Measurements from ENCODE around the gene TM4SF4.

TM4SF4 gene

DNA sequence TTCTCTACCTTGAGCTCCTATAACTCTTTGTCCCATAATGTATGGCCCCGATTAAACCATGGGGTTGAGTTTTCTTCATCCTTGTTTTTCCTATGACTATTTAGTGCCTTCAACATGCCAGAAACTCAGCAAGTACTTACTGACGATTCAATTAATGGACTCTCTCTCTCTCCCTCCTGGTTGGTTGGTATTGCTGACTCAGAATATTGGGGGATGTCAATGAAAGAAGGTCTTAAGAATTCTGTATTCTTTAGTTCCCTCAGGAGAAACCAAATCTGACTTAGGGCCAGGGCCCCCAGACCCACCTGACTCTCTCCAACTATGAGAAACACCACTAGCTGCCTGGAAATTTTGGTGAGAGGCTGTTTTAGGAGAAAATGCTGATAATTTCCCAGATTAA lies 40.8 kb downstream of the TM4SF4 start:
- no peak for DNase-seq

DNA sequence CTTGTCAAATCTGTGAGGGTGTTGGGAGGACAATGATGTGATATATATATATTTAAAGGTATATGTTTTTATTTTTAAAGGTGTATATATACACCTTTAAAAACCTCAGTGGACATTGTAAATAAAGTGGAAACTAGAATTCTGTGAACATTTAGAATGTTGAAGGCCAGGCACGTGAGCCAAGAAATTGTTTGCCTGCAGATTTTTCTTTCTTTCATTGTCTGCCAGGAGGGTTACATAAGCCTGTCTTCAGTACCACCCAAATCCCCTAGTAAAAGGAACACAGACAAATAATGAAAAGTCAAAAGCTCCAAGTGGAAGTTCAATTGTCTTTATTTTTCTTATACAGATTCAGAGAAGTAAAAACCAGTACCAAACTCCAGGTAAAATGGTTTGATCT lies 42.4 kb downstream of the TM4SF4 start:
- DNase-seq, result no peak

DNA sequence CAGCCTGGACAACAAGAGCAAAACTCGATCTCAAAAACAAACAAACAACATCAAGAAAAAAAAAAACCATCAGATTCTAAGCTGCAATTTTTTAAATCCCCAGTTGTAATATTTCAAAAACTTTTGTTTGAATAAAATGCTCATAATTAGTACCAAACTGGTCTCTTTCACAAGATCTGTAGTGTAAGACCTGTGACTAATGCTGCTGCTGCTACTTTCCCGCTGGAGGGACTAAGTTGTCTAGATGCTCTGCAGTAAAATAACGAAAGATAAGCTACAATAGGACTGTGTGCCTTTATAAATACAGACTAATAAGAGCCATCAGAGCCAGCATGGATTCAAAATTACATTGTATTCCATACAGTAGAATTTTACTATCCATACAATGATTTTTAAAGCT lies 45.4 kb downstream of the TM4SF4 start:
- DNase-seq, result no peak

DNA sequence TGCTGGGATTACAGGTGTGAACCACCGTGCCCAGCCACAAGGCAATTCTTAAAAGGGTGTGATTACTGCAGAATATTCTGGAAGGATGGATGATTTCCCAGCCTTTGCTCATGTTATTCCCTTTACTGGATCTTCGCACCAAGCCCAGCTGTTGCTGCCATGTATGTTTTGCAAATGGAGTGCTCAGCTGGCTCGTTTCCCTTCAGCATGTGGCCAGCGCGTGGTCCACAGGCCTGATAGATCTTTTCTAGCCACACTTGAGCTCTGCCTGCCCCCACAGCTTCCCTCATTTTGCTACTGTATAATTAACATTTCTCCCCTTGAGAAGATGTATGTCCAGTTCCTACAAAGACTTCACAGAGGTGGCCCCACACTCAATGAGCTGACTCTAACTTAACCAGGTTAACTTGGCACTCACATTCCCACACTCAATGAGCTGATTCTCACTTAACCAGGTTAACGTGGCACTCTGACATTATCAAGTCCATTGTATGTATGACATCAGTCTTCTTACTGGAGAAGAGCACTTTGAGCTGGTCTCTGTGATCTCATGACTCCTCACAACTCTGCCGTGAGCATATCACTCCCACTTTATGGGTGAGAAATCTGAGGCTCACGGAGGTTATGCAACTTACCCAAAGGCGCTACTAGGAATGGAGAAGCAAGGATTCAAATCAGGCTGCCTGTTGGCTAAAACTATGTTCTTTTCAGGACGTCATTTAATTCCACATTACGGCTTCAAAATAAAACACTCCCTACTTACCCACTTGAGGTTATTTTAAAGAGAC lies 49.2 kb downstream of the TM4SF4 start:
- DNase-seq, result no peak

DNA sequence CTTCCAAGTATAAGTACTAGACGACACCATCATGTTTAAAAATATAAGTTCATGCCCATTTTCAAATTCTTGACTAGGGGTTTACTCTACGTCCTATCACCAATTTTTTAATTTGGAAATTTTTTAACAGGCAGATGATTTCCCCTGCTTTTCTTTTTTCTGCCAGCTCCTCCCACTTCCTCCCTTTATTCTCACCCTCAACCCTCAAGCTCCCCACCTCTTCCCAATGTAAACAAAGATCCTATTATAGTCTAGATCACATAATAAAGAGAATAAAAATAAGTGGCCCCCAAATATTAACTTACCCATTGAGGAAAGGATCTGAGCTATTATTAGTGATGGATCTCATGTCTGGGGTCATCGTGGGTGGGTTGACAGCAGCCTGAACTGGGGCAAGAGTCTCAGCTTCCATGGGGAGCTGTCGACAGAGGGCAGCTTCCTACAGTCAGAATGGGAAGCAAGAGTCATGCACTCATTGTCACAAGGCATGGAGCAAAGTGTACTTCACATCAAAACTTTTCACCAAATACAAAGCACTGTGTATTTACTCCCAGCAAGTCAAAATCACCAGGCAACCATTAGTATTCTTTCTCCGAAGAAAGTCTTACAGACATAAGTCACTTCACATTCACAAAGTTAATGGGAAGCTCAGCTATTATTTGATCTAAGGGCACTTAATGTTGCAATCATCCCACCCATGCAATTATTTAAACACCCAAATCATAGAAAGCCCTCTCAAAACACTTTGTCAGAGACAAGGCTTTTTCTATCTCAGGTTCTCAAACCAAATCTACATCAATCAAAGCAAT lies 53.2 kb downstream of the TM4SF4 start:
- no peak for DNase-seq

DNA sequence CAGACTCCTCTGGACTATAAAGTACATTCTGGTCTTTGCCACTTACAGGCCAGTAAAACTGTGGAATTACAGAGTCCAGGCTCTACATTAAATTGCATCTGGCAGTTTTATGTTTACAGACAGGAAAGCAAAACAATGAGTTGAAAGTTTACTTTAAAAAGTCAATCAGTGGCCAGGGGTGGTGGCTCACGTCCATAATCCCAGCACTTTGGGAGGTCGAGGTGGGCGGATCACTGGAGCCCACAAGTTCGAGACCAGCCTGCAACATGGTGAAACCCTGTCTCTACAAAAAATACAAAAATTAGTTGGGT lies 53.8 kb downstream of the TM4SF4 start:
- DNase-seq, result no peak

DNA sequence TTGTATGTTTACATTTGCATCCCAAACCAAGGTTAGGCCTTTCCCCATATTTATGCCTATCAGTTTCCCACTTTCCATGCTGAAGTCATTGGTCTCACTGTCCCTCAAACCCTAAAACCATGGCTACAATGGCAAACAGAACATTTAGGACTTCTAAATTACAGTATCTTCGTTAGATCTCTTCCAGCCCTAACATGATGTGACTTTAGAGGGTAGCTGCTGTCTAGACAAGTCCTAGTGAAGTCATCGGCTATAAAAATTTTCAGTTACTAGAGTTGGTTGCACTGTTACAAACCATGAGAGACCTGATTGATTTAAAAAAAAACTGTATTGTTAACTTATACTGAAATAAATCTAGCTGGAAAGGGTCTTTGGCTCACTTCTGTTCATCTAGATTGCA lies 54.6 kb downstream of the TM4SF4 start:
- DNase-seq, result no peak

DNA sequence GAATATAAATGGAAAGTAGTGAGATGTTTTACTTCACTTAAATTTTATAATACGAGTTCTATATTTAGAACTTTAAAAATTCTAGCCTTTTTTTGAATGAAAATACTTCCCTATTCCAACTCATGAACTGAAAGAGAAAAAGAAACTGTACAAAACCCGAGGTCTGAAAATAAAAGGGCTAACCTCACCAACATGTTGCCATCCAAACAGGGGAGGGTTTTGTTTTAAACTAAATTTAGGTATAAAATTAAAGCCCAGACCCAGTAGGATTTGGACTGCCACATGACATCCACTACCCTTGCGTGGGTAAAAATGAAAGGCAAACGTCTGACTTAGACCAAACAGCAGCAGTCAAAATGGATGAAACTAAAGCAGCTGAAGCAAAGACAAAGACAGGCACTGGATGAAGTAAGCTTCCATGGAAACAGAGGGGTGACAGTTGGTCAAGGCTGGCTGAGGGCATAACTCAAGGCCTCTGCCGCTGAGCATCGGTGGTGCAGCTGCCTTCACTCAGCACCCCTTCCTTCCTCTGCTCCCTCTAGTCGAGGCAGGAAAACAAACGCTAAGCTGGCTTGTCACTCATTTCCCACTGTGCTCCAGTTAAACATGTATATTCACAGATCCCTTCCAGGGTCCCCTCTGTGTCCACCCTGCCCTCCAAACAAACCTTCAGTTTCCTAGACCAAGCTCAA lies 58.1 kb downstream of the TM4SF4 start:
- DNase-seq, result no peak

DNA sequence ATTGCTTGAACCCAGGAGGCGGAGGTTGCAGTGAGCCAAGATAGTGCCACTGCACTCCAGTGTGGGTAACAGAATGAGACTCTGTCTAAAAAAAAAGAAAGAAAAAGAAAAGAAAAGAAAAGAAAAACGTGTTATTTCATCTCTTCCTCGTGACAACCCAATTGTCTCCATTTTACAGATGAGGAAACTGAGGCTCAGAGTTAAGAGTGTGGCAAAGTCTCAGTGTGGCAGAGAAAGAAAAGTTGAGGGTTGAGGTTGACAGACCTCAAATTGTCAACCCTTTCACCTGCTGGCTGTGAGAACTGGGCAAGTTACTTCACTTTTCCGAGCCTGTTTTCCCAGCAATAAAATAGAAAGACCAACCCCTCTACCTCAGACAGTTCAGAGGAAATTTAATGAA lies 59.6 kb downstream of the TM4SF4 start:
- DNase-seq, result no peak

DNA sequence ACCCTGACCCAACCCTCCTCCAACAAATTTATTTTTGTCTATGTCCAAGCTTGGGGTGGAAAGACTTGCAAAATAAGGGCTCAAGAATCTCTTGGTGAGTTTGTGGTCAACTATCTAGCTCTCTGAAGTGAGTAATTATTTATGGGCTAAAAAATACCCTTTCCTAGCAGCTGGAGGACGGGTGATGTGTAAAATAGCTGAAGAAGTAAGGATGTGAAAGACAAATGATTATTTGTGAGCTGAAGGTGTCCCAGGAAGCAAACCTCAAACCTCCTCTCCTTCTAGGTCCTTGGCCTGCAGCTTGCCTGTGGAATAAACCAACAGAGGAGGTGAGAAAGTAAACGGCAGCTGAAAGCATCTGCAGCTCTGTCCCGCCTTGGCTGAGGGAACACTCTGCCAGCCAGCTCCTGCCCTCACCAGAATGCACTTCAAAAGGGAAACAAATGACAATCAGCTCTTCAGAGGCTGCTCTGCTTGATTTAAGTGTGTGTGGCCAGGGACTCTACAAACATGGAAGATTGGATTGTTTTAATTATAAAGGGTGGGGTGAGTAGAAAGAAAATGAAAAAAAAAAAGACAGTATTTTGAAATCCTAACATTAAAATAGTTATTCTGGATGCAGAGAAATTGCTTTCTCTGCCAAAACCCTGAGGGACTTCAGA lies 60.3 kb downstream of the TM4SF4 start:
- DNase-seq, result no peak

DNA sequence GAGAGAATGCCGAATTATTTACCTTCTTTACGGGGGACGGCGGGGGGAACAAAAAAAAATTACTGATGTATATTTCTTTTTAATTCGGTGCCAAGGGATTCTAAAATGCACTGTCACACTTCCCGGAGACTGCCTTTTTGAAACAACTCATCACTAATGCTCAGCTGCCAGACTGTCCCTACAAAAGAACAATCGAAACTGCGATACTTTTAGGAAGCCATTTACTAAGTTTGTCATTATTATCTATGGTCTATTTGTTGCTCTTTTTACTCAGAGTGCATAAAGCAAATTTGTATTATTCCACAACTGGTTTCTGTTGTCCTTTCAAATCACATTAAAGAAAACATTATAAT lies 60.8 kb downstream of the TM4SF4 start:
- no peak for DNase-seq

DNA sequence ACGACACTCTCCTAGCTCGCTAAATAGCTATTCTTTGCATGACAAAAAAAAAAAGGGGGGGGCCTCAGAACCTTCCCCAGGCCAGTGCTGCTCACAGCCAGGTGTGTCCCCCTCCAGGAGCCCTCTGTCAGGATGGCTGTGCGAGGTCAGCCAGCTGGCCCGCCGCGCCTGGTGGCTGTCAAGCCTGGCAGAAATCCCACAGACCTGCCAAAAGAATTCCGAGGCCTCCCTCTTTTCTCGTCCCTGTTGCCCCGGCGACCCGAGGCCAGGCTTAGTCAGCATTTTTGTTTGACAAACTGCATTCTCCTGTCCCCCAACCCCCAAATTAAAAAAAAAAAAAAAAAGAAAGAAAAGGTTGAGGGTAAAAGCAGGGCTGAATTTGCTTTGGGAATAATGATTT lies 61.9 kb downstream of the TM4SF4 start:
- no peak for DNase-seq

DNA sequence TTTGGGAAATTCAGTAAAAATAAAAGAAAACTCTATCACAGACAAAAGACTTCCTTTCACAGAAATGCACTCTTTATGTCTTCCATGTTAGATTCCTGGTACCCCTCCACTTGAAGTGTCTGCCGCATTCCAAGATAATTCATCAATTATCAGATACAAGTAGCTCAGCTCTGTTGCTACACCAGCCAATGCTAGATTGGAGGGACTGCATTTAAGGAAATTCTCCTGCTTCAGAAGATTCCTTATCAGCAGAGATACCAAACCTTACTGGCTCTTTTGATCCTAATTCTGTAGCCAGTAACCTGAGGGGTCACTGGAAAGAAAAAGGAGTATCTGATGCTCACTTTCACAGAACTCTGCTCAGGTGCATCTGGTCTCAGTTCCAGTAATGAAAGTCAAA lies 63.9 kb downstream of the TM4SF4 start:
- DNase-seq, result no peak

DNA sequence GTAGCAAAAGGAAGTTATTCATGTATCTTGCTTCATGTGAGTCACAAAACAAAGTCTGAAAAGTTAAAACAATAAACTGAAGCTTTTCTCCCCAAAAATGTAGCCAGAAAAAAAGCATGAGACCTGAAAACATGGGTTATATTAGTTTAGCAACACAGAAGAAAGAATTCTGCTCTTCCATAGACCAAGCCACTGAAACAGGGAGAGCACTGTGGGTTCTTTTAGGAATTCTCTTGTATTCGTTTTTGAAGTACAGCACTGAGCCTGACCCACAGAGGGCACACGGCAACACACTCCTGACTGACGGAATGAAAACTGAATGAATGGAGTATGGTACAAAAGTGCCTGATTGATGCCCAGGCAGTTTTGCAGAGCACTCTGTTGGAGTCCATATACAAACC lies 66.6 kb downstream of the TM4SF4 start:
- DNase-seq, result no peak

DNA sequence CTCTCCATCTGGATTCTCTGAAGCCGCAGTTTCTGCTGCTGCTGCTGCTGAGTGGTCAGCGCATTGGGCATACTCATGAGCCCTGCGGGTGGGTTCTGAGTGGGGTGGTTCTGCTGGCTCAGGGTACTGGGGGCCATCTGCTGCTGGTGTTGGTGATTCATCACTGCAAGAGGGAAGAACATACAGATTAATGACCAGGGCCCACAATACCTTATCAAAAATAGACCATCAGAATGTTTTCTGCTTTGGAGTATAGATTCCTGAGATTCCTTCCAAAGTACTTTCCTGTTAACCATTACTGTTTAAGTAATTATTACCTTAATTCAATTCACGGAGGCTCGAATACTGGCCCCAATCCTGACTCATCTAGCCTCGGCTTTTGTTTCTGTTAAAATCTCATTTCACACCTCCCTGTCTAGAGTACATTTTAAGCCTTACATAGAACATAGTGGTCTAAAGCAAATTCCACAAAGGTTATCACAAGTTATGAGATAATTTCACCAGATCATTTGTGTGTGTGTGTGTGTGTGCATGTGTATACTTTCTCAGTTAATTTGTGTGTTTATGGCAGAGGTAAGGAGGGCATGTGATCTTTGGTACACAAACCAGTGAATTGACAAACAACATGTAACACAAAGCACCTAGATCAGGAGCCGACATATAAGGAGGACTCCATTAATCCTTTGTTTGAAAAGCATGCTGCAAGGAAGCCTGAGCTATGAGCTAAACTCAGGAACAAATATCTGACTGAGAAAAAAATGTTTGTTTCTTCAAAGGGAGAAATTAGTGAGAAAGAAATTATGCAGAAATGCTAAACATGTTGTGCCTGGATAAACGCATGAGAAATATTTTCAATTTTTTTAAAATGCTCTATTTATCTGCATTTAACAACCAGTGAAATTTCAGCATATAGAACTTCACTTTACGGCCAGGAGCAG lies 68.1 kb downstream of the TM4SF4 start:
- DNase-seq, result no peak

DNA sequence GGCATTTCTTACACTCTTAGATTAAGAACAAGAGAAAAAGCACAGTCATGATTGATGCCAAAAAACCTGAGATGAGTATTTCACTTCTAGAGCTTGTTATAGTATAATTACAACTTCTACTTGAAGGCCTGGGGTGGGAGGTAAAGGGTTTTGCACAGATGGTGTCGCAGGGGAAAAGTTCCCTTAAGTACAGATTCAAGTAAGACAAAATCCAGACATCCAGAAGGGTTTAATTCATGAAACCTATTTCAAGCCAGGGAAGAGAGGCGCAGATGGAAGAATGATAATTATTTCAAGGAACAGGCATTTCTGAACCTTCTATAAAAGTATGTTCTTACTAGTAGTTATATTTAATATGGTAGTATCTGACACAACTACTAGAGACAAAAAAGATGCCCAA lies 70.6 kb downstream of the TM4SF4 start:
- DNase-seq, result no peak

DNA sequence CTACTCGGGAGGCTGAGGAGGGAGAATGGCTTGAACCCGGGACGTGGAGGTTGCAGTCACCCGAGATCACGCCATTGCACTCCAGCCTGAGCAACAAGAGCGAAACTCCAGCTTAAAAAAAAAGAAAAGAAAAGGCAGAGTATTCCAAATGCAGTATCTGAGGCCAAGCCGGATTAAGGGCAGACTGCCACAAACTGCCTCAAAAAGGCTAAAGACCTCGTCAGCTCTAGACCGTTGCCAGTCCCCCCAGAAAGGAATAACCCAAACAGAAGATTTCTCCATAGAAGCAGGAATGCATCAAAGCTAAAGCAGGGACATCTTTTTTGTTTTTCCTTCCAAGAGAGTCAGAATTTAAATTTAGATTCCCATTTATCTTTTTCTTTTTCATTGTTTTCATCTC lies 72.9 kb downstream of the TM4SF4 start:
- no peak for DNase-seq

DNA sequence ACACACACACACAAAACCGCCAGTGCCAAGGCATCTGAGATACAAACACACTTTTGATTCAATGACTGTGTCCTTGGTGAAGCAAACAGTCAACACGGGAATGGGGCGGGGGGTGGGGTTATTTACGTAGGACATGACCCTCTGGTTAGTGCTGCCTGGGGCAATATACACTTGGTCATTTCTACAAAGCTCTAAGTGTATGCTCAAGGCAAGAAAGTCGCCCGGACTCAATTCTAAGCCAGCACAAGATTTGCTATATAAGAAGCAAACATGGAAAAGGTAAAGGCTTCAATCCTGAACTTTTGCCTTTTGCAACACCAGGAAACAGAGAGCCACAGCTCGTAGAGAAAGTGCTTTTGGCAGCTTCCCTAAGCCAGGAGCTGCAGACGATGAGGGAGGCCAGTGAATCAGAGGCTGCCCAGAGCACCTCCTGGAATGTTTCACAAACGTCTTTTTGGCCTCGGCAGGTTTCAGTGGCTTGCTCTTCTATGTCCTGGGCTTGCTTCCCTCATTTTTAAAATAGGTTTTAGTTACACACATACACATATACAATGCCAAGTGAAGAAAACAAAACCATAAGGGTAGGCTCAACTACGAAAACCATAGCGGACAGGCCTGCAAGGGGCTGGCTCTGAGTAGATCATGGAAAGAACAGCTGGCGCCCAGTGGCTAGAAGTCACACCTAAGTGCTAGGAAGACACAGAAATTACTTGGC lies 73.6 kb downstream of the TM4SF4 start:
- DNase-seq, result no peak

DNA sequence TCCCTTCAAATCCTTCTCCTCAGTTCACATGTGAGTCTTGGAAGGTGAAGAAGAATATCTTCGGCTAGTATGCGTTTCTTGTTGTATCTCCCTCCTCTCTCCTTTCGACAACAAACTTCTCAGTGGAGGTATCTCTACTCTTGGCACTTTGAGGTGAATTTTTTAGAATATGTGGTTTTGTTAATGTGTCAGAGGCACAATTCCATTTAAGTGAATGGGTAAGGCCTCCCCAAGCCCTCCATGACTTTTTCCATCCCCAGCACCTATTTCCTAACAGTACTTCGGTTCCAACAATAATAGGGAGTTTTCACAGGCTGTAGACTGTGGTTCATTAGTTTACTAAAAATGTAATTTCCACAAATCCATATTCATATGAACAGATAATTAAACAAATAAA lies 74.2 kb downstream of the TM4SF4 start:
- no peak for DNase-seq

DNA sequence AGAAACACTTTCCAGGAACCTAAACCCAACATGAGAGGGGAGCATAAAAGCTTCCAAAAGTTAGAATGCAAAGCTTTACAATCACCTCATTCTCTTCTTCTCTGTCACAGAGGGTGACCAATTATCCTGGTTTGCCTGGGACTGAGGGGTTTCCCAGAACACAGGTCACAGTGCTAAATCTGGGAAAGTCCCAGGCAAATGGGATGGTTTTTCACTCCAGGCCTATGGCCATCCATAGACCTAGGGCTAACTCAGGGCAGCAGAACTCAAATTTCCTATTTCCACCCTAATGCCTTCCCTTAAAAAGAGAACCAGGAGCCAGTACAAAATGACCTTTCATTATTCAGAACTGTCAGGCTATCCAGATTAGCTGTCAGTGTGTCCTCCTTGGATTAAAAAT lies 77.0 kb downstream of the TM4SF4 start:
- DNase-seq, result no peak

DNA sequence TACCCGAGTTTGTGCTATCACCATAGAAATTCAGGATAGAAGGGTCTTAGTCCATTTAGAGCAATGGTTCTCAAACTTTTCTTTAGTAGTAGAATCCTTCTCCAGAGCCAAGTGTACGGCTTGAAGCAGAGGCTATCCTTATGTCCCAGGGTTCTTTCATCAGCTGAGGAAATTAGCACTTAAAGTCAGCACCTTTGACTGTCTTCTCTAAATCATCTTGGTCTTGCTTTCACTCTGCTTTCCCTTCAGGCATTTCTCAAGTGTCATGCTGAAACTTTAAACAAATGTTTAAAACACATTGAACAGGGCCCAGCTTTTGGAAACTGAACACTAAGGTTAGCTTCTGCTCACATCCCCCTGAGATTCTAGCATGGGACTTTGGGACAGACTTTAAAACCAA lies 78.2 kb downstream of the TM4SF4 start:
- DNase-seq, result no peak
